ENCODE results near the gene PCDH10.
"Not testable (repeated sequence)": the region's sequence is repeated elsewhere in the genome, so short reads cannot be mapped to it uniquely, and the experiment has no call there.

Gene PCDH10

GRCh38 chr4:133240451-133240850, 91.4 kb downstream of the PCDH10 start:
- DNase-seq, result not testable (repeated sequence)

Data from inflammatory macrophage (primary cell).